Measurements from ENCODE around the gene GATAD2A.

DNA sequence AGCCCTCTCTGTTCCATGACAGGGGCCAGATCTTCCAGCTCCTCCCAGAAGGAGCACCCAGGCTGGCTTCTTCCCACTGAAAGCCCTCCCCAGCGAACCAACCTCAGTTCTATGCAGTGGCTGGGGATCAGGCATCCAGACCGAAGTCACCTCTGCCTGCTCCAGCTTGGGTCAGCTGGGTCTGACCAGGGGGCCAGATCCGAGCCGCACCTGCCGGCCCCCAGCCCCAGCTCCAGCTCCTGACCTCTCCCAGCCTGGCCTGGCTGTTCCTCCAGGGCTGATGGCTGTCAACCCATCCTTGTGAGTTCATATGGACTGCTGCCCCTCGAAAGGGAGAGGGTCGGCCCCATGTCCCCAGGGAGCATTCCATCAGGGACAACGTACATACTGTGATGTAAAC, 101.9 kb downstream of the GATAD2A start:
- no peak for TF ChIP-seq ZFP37 (CRISPR knock-in tag; IDR thresholded peaks at IDR 0.05; ENCODE audit: borderline replicate concordance)
- TF ChIP-seq, protein P1, sequence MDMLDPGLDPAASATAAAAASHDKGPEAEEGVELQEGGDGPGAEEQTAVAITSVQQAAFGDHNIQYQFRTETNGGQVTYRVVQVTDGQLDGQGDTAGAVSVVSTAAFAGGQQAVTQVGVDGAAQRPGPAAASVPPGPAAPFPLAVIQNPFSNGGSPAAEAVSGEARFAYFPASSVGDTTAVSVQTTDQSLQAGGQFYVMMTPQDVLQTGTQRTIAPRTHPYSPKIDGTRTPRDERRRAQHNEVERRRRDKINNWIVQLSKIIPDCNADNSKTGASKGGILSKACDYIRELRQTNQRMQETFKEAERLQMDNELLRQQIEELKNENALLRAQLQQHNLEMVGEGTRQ (IDR thresholded peaks at IDR 0.05; ENCODE audit: low read depth, low read length), result no peak
- TF ChIP-seq, protein P1 (CRISPR knock-in tag; IDR thresholded peaks at IDR 0.05; ENCODE audit: borderline replicate concordance), result no peak
- TF ChIP-seq ZNF17 (CRISPR knock-in tag; IDR thresholded peaks at IDR 0.05), result no peak
- no peak for TF ChIP-seq ETV6 (CRISPR knock-in tag; conservative IDR thresholded peaks at IDR 0.05)
- no peak for TF ChIP-seq KLF9 (CRISPR knock-in tag; IDR thresholded peaks at IDR 0.05; ENCODE audit: low read depth)
- no peak for TF ChIP-seq ZNF644 (CRISPR knock-in tag; IDR thresholded peaks at IDR 0.05; ENCODE audit: low read depth)
- no peak for TF ChIP-seq SP1 (IDR thresholded peaks at IDR 0.05)
- TF ChIP-seq SP1 (CRISPR knock-in tag; IDR thresholded peaks at IDR 0.05), result no peak
- TF ChIP-seq ZNF768 (CRISPR knock-in tag; IDR thresholded peaks at IDR 0.05), result no peak
- no peak for TF ChIP-seq ZNF546 (CRISPR knock-in tag; conservative IDR thresholded peaks at IDR 0.05)
- no peak for TF ChIP-seq ZMAT3 (CRISPR knock-in tag; conservative IDR thresholded peaks at IDR 0.05)
- TF ChIP-seq MYC (CRISPR knock-in tag; IDR thresholded peaks at IDR 0.05; ENCODE audit: borderline replicate concordance), result no peak
- no peak for TF ChIP-seq TBX3 (IDR thresholded peaks at IDR 0.05; ENCODE audit: borderline replicate concordance)
